ENCODE results near the gene DGKB.

- TF ChIP-seq ZNF274 (IDR thresholded peaks at IDR 0.05; ENCODE audit: low read depth, low read length), result no peak
- TF ChIP-seq YY1 (IDR thresholded peaks at IDR 0.05; ENCODE audit: insufficient read depth, insufficient read length), result no peak
- no peak for TF ChIP-seq SUZ12 (IDR thresholded peaks at IDR 0.05; ENCODE audit: extremely low read depth, insufficient read depth, insufficient read length)
Observed at GRCh38 chr7:14717816-14718215, 184.7 kb downstream of the DGKB start.

All from NT2/D1 (cell line).